Measurements from ENCODE around the gene ALDH1L1. TPM values are rescaled to one million over a fixed set of nuclear protein-coding genes. Genes with fewer than 3 reads are reported as not detected.

The ALDH1L1 gene
- total RNA-seq, 2 donors from 2014 or later, result 0.21 to 0.48 TPM

- Mint-ChIP-seq H3K27ac (no peak overlapping the region), H3K4me1 (ENCODE audit: low read depth) (no peaks in the 10 kb centered on the region), H3K36me3 (ENCODE audit: insufficient read depth in 2 of 2) (no peaks in the 10 kb centered on the region), H3K4me3 (no peak overlapping the region), H3K27me3 (ENCODE audit: low read depth) (peaks cover 46% of the 10 kb centered on the region), H3K9me3 (no peaks in the 10 kb centered on the region)
- no peak for DNase-seq
- ATAC-seq (replicated peaks in 1 of 2), result no peak
Observed at GRCh38 chr3:126205717-126206655, 25.6 kb upstream of the ALDH1L1 start.

- no peak for DNase-seq
Observed at GRCh38 chr3:126202680-126203079, 22.3 kb upstream of the ALDH1L1 start.

GRCh38 chr3:126202276-126202675, 21.9 kb upstream of the ALDH1L1 start:
- ATAC-seq (replicated peaks in 1 of 2) (no peak), DNase-seq (no peak)
- H3K4me1 Mint-ChIP-seq (ENCODE audit: low read depth), result no peaks in the 10 kb centered on the region
- no peak overlapping the region for H3K27ac Mint-ChIP-seq
- no peaks in the 10 kb centered on the region for H3K36me3 Mint-ChIP-seq (ENCODE audit: insufficient read depth in 2 of 2)
- H3K9me3 Mint-ChIP-seq, result no peaks in the 10 kb centered on the region
- no peak overlapping the region for H3K4me3 Mint-ChIP-seq
- H3K27me3 Mint-ChIP-seq (ENCODE audit: low read depth), result peaks cover 26% of the 10 kb centered on the region

More at GRCh38 chr3:126202680-126203079, 22.3 kb upstream of the ALDH1L1 start:
- ATAC-seq (replicated peaks in 1 of 2), result no peak
- Mint-ChIP-seq H3K4me1 (ENCODE audit: low read depth) (no peaks in the 10 kb centered on the region), H3K4me3 (no peak overlapping the region), H3K36me3 (ENCODE audit: insufficient read depth in 2 of 2) (no peaks in the 10 kb centered on the region), H3K27ac (no peak overlapping the region), H3K27me3 (ENCODE audit: low read depth) (peaks cover 26% of the 10 kb centered on the region), H3K9me3 (no peaks in the 10 kb centered on the region)

- no peaks in the 10 kb centered on the region for H3K4me1 Mint-ChIP-seq (ENCODE audit: low read depth)
- peaks cover 0 to 1% of the 10 kb centered on the region in 2 donors for H3K36me3 Mint-ChIP-seq (ENCODE audit: insufficient read depth in 2 of 2)
- H3K27me3 Mint-ChIP-seq (ENCODE audit: low read depth), result peaks cover 26% of the 10 kb centered on the region
- no peak overlapping the region for H3K27ac Mint-ChIP-seq
- no peak overlapping the region for H3K4me3 Mint-ChIP-seq
- ATAC-seq (replicated peaks in 1 of 2), result no peak
- no peak for DNase-seq
- no peaks in the 10 kb centered on the region for H3K9me3 Mint-ChIP-seq
Observed at GRCh38 chr3:126201168-126201567, 20.8 kb upstream of the ALDH1L1 start.

- Mint-ChIP-seq H3K4me1 (ENCODE audit: low read depth) (no peaks in the 10 kb centered on the region), H3K4me3 (no peak overlapping the region), H3K27me3 (ENCODE audit: low read depth) (peaks cover 26% of the 10 kb centered on the region), H3K36me3 (ENCODE audit: insufficient read depth in 2 of 2) (peaks cover 0 to 1% of the 10 kb centered on the region in 2 donors), H3K9me3 (no peaks in the 10 kb centered on the region), H3K27ac (no peak overlapping the region)
- ATAC-seq (replicated peaks in 1 of 2) (no peak), DNase-seq (no peak)
Observed at GRCh38 chr3:126200534-126200933, 20.1 kb upstream of the ALDH1L1 start.

GRCh38 chr3:126199256-126199655, 18.9 kb upstream of the ALDH1L1 start:
- no peak for DNase-seq
- no peak overlapping the region for H3K4me3 Mint-ChIP-seq
- peaks cover 19% of the 10 kb centered on the region for H3K27me3 Mint-ChIP-seq (ENCODE audit: low read depth)
- peaks cover 0 to 3% of the 10 kb centered on the region in 2 donors for H3K9me3 Mint-ChIP-seq
- no peak for ATAC-seq (replicated peaks in 1 of 2)
- H3K36me3 Mint-ChIP-seq (ENCODE audit: insufficient read depth in 2 of 2), result peaks cover 0 to 7% of the 10 kb centered on the region in 2 donors
- no peak overlapping the region for H3K27ac Mint-ChIP-seq
- H3K4me1 Mint-ChIP-seq (ENCODE audit: low read depth), result no peaks in the 10 kb centered on the region

GRCh38 chr3:126197854-126198584, 17.6 kb upstream of the ALDH1L1 start:
- Mint-ChIP-seq H3K4me3 (no peak overlapping the region), H3K9me3 (peaks cover 0 to 3% of the 10 kb centered on the region in 2 donors), H3K36me3 (ENCODE audit: insufficient read depth in 2 of 2) (peaks cover 0 to 7% of the 10 kb centered on the region in 2 donors), H3K4me1 (ENCODE audit: low read depth) (no peaks in the 10 kb centered on the region), H3K27me3 (ENCODE audit: low read depth) (peaks cover 15% of the 10 kb centered on the region), H3K27ac (no peak overlapping the region)
- ATAC-seq (replicated peaks in 1 of 2) (peak; percentile 80 to 84), DNase-seq (peak; percentile 58 to 60)

- H3K27ac Mint-ChIP-seq, result no peak overlapping the region
- H3K4me1 Mint-ChIP-seq (ENCODE audit: low read depth), result no peaks in the 10 kb centered on the region
- H3K4me3 Mint-ChIP-seq, result peak overlapping the region in 1 of 2 donors; percentile 36
- H3K27me3 Mint-ChIP-seq (ENCODE audit: low read depth), result peaks cover 9% of the 10 kb centered on the region
- H3K36me3 Mint-ChIP-seq (ENCODE audit: insufficient read depth in 2 of 2), result peaks cover 0 to 7% of the 10 kb centered on the region in 2 donors
- peaks cover 0 to 3% of the 10 kb centered on the region in 2 donors for H3K9me3 Mint-ChIP-seq
- ATAC-seq (replicated peaks in 1 of 2), result no peak
- DNase-seq, result no peak
Observed at GRCh38 chr3:126197343-126197742, 17.0 kb upstream of the ALDH1L1 start.

- Mint-ChIP-seq H3K4me1 (ENCODE audit: low read depth) (no peaks in the 10 kb centered on the region), H3K27me3 (ENCODE audit: low read depth) (peaks cover 5% of the 10 kb centered on the region), H3K4me3 (no peak overlapping the region), H3K9me3 (peaks cover 0 to 3% of the 10 kb centered on the region in 2 donors), H3K36me3 (ENCODE audit: insufficient read depth in 2 of 2) (peaks cover 0 to 7% of the 10 kb centered on the region in 2 donors), H3K27ac (no peak overlapping the region)
- DNase-seq (no peak), ATAC-seq (replicated peaks in 1 of 2) (no peak)
Observed at GRCh38 chr3:126194713-126195305, 14.4 kb upstream of the ALDH1L1 start.

- Mint-ChIP-seq H3K9me3 (peaks cover 0 to 3% of the 10 kb centered on the region in 2 donors), H3K4me1 (ENCODE audit: low read depth) (no peaks in the 10 kb centered on the region), H3K27ac (no peak overlapping the region), H3K27me3 (ENCODE audit: low read depth) (peaks cover 8% of the 10 kb centered on the region), H3K36me3 (ENCODE audit: insufficient read depth in 2 of 2) (peaks cover 0 to 6% of the 10 kb centered on the region in 2 donors), H3K4me3 (no peak overlapping the region)
- no peak for ATAC-seq (replicated peaks in 1 of 2)
- DNase-seq, result no peak
Observed at GRCh38 chr3:126191246-126191645, 10.9 kb upstream of the ALDH1L1 start.

GRCh38 chr3:126187920-126188319, 7.5 kb upstream of the ALDH1L1 start:
- no peaks in the 10 kb centered on the region for H3K9me3 Mint-ChIP-seq
- DNase-seq, result no peak
- peaks cover 21% of the 10 kb centered on the region for H3K27me3 Mint-ChIP-seq (ENCODE audit: low read depth)
- ATAC-seq (replicated peaks in 1 of 2), result no peak
- no peak overlapping the region for H3K4me3 Mint-ChIP-seq
- no peak overlapping the region for H3K27ac Mint-ChIP-seq
- H3K36me3 Mint-ChIP-seq (ENCODE audit: insufficient read depth in 2 of 2), result no peaks in the 10 kb centered on the region
- no peaks in the 10 kb centered on the region for H3K4me1 Mint-ChIP-seq (ENCODE audit: low read depth)

- no peaks in the 10 kb centered on the region for H3K4me1 Mint-ChIP-seq (ENCODE audit: low read depth)
- H3K9me3 Mint-ChIP-seq, result no peaks in the 10 kb centered on the region
- DNase-seq (no peak), ATAC-seq (replicated peaks in 1 of 2) (no peak)
- H3K27me3 Mint-ChIP-seq (ENCODE audit: low read depth), result peaks cover 31% of the 10 kb centered on the region
- H3K36me3 Mint-ChIP-seq (ENCODE audit: insufficient read depth in 2 of 2), result no peaks in the 10 kb centered on the region
- H3K4me3 Mint-ChIP-seq, result no peak overlapping the region
- H3K27ac Mint-ChIP-seq, result no peak overlapping the region
Observed at GRCh38 chr3:126186749-126187148, 6.4 kb upstream of the ALDH1L1 start.

GRCh38 chr3:126186271-126186670, 5.9 kb upstream of the ALDH1L1 start:
- no peak overlapping the region for H3K4me3 Mint-ChIP-seq
- peaks cover 36% of the 10 kb centered on the region for H3K27me3 Mint-ChIP-seq (ENCODE audit: low read depth)
- no peak overlapping the region for H3K27ac Mint-ChIP-seq
- ATAC-seq (replicated peaks in 1 of 2), result no peak
- H3K36me3 Mint-ChIP-seq (ENCODE audit: insufficient read depth in 2 of 2), result no peaks in the 10 kb centered on the region
- H3K4me1 Mint-ChIP-seq (ENCODE audit: low read depth), result no peaks in the 10 kb centered on the region
- no peaks in the 10 kb centered on the region for H3K9me3 Mint-ChIP-seq
- DNase-seq, result no peak
